ENCODE measurements around the gene COX7A1. TPM values are rescaled to one million over a fixed set of nuclear protein-coding genes. Genes with fewer than 3 reads are reported as not detected.

Gene COX7A1
- total RNA-seq, 1 experiment from 2014 or later: 0.70 TPM

DNA sequence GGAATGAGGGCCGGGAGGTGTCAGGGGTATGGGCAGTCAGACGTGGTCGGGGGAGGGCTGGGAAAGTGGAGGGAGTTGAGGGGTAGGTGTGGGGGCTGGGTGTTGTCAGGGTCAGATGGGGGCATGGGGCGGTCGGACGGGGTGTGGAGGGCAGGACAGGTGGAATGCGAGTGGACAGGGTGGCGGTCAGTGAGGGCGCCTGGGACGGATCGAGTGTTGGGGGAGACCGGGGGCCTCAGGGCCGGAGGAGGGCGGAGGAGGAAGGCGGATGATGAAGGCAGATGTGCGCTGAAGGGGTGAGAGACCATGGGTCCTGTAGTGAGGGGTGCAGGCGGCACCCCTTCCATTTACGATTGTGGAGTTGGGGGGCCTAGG, 31.3 kb downstream of the COX7A1 start:
- no peak for DNase-seq (ENCODE audit: low spot score)
- ChIA-PET CTCF (no interaction called here), POLR2A (no interaction called here)
- H3K4me1 Mint-ChIP-seq: peaks cover 16% of the 10 kb centered on the region
- ATAC-seq: no peak
- no peak for TF ChIP-seq ZNF317 (CRISPR knock-in tag; IDR thresholded peaks at IDR 0.05; ENCODE audit: borderline replicate concordance, low read depth)
- TF ChIP-seq, protein P1, sequence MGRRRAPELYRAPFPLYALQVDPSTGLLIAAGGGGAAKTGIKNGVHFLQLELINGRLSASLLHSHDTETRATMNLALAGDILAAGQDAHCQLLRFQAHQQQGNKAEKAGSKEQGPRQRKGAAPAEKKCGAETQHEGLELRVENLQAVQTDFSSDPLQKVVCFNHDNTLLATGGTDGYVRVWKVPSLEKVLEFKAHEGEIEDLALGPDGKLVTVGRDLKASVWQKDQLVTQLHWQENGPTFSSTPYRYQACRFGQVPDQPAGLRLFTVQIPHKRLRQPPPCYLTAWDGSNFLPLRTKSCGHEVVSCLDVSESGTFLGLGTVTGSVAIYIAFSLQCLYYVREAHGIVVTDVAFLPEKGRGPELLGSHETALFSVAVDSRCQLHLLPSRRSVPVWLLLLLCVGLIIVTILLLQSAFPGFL (CRISPR knock-in tag; IDR thresholded peaks at IDR 0.05; ENCODE audit: borderline replicate concordance): no peak
- TF ChIP-seq ZNF138 (CRISPR knock-in tag; conservative IDR thresholded peaks at IDR 0.05): no peak
- no peak for TF ChIP-seq ZNF416 (CRISPR knock-in tag; IDR thresholded peaks at IDR 0.05)
- no peak for TF ChIP-seq HMGA2 (CRISPR knock-in tag; IDR thresholded peaks at IDR 0.05)
- TF ChIP-seq, protein P2, sequence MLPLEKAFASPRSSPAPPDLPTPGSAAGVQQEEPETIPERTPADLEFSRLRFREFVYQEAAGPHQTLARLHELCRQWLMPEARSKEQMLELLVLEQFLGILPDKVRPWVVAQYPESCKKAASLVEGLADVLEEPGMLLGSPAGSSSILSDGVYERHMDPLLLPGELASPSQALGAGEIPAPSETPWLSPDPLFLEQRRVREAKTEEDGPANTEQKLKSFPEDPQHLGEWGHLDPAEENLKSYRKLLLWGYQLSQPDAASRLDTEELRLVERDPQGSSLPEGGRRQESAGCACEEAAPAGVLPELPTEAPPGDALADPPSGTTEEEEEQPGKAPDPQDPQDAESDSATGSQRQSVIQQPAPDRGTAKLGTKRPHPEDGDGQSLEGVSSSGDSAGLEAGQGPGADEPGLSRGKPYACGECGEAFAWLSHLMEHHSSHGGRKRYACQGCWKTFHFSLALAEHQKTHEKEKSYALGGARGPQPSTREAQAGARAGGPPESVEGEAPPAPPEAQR (CRISPR knock-in tag; IDR thresholded peaks at IDR 0.05): no peak
- TF ChIP-seq OVOL2 (CRISPR knock-in tag; IDR thresholded peaks at IDR 0.05; ENCODE audit: borderline replicate concordance): no peak
- no peak for TF ChIP-seq MAX (CRISPR knock-in tag; IDR thresholded peaks at IDR 0.05)
- TF ChIP-seq HMGXB4 (CRISPR knock-in tag; IDR thresholded peaks at IDR 0.05): no peak
- TF ChIP-seq MYBL2 (CRISPR knock-in tag; IDR thresholded peaks at IDR 0.05): no peak
- TF ChIP-seq, protein P3, sequence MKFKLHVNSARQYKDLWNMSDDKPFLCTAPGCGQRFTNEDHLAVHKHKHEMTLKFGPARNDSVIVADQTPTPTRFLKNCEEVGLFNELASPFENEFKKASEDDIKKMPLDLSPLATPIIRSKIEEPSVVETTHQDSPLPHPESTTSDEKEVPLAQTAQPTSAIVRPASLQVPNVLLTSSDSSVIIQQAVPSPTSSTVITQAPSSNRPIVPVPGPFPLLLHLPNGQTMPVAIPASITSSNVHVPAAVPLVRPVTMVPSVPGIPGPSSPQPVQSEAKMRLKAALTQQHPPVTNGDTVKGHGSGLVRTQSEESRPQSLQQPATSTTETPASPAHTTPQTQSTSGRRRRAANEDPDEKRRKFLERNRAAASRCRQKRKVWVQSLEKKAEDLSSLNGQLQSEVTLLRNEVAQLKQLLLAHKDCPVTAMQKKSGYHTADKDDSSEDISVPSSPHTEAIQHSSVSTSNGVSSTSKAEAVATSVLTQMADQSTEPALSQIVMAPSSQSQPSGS (CRISPR knock-in tag; IDR thresholded peaks at IDR 0.05; ENCODE audit: borderline replicate concordance, low read depth): no peak
- TF ChIP-seq RORB (CRISPR knock-in tag; IDR thresholded peaks at IDR 0.05): no peak
- no peak for TF ChIP-seq ZNF121 (CRISPR knock-in tag; IDR thresholded peaks at IDR 0.05)
- no peak for TF ChIP-seq NR3C1 (CRISPR knock-in tag; conservative IDR thresholded peaks at IDR 0.05; ENCODE audit: low read depth)
- TF ChIP-seq, protein P4, sequence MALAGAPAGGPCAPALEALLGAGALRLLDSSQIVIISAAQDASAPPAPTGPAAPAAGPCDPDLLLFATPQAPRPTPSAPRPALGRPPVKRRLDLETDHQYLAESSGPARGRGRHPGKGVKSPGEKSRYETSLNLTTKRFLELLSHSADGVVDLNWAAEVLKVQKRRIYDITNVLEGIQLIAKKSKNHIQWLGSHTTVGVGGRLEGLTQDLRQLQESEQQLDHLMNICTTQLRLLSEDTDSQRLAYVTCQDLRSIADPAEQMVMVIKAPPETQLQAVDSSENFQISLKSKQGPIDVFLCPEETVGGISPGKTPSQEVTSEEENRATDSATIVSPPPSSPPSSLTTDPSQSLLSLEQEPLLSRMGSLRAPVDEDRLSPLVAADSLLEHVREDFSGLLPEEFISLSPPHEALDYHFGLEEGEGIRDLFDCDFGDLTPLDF (CRISPR knock-in tag; IDR thresholded peaks at IDR 0.05): no peak
- TF ChIP-seq KAT7 (CRISPR knock-in tag; IDR thresholded peaks at IDR 0.05; ENCODE audit: borderline replicate concordance): no peak
- no peak for TF ChIP-seq MXD4 (CRISPR knock-in tag; IDR thresholded peaks at IDR 0.05; ENCODE audit: borderline replicate concordance)
- no peak for TF ChIP-seq ZNF396 (CRISPR knock-in tag; IDR thresholded peaks at IDR 0.05; ENCODE audit: borderline replicate concordance)
- no peaks in the 10 kb centered on the region for H3K27me3 Mint-ChIP-seq (ENCODE audit: low read depth)
- H3K27ac Mint-ChIP-seq: no peak overlapping the region
- no peak overlapping the region for H3K4me3 Mint-ChIP-seq
- peaks cover 50% of the 10 kb centered on the region for H3K36me3 Mint-ChIP-seq
- no peaks in the 10 kb centered on the region for H3K9me3 Mint-ChIP-seq
